Measurements from ENCODE around the gene TM4SF20.

DNA sequence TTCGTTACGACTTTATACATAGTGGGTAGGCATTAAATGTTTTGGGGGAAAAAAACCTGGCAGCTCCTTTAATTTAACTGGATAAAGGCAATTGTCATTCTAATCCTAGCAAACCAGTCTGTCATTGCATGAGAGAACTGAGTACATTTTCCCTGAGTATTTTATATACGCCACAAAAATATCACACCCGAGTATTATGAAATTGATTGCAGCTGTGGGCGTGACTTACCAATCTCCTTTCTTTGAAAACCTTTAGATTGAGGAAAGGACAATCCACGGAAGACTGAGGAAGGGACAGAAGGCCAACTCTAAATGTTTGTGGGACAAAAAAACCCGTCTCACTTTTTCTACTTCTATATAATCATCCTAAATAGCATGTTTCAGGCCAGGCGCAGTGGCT, 9.0 kb downstream of the TM4SF20 start:
- TF ChIP-seq, protein P1, sequence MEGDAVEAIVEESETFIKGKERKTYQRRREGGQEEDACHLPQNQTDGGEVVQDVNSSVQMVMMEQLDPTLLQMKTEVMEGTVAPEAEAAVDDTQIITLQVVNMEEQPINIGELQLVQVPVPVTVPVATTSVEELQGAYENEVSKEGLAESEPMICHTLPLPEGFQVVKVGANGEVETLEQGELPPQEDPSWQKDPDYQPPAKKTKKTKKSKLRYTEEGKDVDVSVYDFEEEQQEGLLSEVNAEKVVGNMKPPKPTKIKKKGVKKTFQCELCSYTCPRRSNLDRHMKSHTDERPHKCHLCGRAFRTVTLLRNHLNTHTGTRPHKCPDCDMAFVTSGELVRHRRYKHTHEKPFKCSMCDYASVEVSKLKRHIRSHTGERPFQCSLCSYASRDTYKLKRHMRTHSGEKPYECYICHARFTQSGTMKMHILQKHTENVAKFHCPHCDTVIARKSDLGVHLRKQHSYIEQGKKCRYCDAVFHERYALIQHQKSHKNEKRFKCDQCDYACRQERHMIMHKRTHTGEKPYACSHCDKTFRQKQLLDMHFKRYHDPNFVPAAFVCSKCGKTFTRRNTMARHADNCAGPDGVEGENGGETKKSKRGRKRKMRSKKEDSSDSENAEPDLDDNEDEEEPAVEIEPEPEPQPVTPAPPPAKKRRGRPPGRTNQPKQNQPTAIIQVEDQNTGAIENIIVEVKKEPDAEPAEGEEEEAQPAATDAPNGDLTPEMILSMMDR (IDR thresholded peaks at IDR 0.05) = no peak
- no peak for TF ChIP-seq POLR2A (IDR thresholded peaks at IDR 0.05)
